HepG2 (cell line): ENCODE results near the gene CMIP. TPM values are rescaled to one million over a fixed set of nuclear protein-coding genes. Genes with fewer than 3 reads are reported as not detected.
A peak's percentile ranks its signal among the peaks of the same experiment; 100 is the strongest.

Source experiments
- CBX2 ChIP-seq, 2 experiments: fragments of 200-600 bp in 1 of 2; sonication (generic); formaldehyde crosslinking in 1 of 2; IDR thresholded peaks; 2 replicates each; pipeline versions ENCODE4 v1.7.0 to v1.8.1; 2018 to 2022; ENCODE audit warnings: low read depth in 2 of 2, low read length in 1 of 2, mild to moderate bottlenecking in 1 of 2, missing genetic modification reagents in 1 of 2
- FLYWCH1 ChIP-seq: sonication (generic); formaldehyde crosslinking; IDR thresholded peaks from 2 replicates; pipeline ENCODE4 v1.8.1; 2023; ENCODE audit warnings: mild to moderate bottlenecking, missing genetic modification reagents
- STAG1 ChIP-seq: sonication (generic); formaldehyde crosslinking; IDR thresholded peaks from 2 replicates; pipeline ENCODE4 v1.4.0; 2020; ENCODE audit warnings: missing genetic modification reagents
- ZNF33A ChIP-seq: sonication (generic); formaldehyde crosslinking; IDR thresholded peaks from 2 replicates; pipeline ENCODE4 v1.5.1; 2020; ENCODE audit warnings: missing genetic modification reagents, mild to moderate bottlenecking, moderate library complexity, borderline replicate concordance
- ZNF407 ChIP-seq: sonication (generic); formaldehyde crosslinking; IDR thresholded peaks from one replicate; pipeline ENCODE4 v1.5.1; 2020; ENCODE audit warnings: mild to moderate bottlenecking, missing genetic modification reagents; ENCODE audit errors: not compliant biosample characterization
- ZNF530 ChIP-seq: sonication (generic); formaldehyde crosslinking; IDR thresholded peaks from 2 replicates; pipeline ENCODE4 v1.5.0; 2020; ENCODE audit warnings: low read depth, mild to moderate bottlenecking, missing genetic modification reagents
- polyA plus RNA-seq, 8 experiments: library from polyadenylated mRNA; depleted of rRNA in 3 of 8; stranded (reverse) in 7 of 8; unstranded in 1 of 8; fragments of >200 nt; fragmentation: Illumina TruSeq in 4 of 8; extraction: Trizol in 4 of 8; gene quantifications; 2 replicates each; pipeline versions ENCODE4 v1.2.1 to v1.2.3, GENCODE V29; 2011 to 2016; ENCODE audit warnings: low read depth in 4 of 8, missing spikeins in 1 of 8, mixed read lengths in 1 of 8; ENCODE audit not compliant: insufficient read depth in 1 of 8
- total RNA-seq, 5 experiments: library from RNA; depleted of rRNA; stranded (reverse); fragments of >200 nt; fragmentation: Illumina TruSeq; extraction: Trizol; gene quantifications; 2 replicates each; pipeline ENCODE4 v1.2.3, GENCODE V29; 2016; ENCODE audit warnings: low read depth in 1 of 5
- TF ChIP-seq, protein P1 (sequence below): sonication (generic); formaldehyde crosslinking; IDR thresholded peaks from 2 replicates; pipeline ENCODE4 v1.8.0; 2022; ENCODE audit warnings: missing genetic modification reagents, mild to moderate bottlenecking, inconsistent platforms, borderline replicate concordance
- TF ChIP-seq, protein P2 (sequence below): sonication (generic); formaldehyde crosslinking; IDR thresholded peaks from 2 replicates; pipeline ENCODE4 v1.4.0; 2020; ENCODE audit warnings: missing genetic modification reagents
- TF ChIP-seq, protein P3 (sequence below): sonication (generic); formaldehyde crosslinking; IDR thresholded peaks from 2 replicates; pipeline ENCODE4 v1.5.0; 2020; ENCODE audit warnings: mild to moderate bottlenecking, missing genetic modification reagents, borderline replicate concordance

CMIP gene
- total and polyA plus RNA-seq, 2 of the 13 experiments (the other 11 are each of a cell fraction or from before 2014, with no cell fraction given), result 10.9 to 18.1 TPM

- TF ChIP-seq ZNF407 (CRISPR knock-in tag) (no peak), FLYWCH1 (CRISPR knock-in tag) (no peak), ZNF530 (no peak), STAG1 (peak; percentile 55), ZNF33A (no peak), CBX2 (IDR thresholded peaks at IDR 0.05; ENCODE audit: low read depth, low read length) (no peak), CBX2 (CRISPR knock-in tag; IDR thresholded peaks at IDR 0.05; ENCODE audit: low read depth) (no peak)
- TF ChIP-seq, protein P1, sequence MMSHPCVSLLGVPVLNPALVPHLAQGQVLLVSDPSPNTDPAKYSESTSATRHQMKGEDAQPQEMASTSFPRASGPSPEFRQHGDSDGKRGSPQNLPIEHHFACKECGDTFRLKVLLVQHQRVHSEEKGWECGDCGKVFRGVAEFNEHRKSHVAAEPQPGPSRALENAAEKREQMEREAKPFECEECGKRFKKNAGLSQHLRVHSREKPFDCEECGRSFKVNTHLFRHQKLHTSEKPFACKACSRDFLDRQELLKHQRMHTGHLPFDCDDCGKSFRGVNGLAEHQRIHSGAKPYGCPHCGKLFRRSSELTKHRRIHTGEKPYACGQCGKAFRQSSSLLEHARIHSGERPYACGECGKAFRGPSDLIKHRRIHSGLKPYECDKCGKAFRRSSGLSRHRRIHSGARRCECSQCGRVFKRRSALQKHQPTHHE (CRISPR knock-in tag), result no peak
- TF ChIP-seq, protein P2, sequence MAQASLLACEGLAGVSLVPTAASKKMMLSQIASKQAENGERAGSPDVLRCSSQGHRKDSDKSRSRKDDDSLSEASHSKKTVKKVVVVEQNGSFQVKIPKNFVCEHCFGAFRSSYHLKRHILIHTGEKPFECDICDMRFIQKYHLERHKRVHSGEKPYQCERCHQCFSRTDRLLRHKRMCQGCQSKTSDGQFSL (CRISPR knock-in tag), result no peak
- TF ChIP-seq, protein P3, sequence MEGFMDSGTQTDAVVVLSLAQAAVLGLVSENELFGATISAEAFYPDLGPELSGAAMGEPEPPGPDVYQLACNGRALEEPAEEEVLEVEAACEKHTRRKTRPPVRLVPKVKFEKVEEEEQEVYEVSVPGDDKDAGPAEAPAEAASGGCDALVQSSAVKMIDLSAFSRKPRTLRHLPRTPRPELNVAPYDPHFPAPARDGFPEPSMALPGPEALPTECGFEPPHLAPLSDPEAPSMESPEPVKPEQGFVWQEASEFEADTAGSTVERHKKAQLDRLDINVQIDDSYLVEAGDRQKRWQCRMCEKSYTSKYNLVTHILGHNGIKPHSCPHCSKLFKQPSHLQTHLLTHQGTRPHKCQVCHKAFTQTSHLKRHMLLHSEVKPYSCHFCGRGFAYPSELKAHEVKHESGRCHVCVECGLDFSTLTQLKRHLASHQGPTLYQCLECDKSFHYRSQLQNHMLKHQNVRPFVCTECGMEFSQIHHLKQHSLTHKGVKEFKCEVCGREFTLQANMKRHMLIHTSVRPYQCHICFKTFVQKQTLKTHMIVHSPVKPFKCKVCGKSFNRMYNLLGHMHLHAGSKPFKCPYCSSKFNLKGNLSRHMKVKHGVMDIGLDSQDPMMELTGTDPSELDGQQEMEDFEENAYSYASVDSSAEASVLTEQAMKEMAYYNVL, result no peak
Measured at GRCh38 chr16:81585785-81586184, 141.2 kb downstream of the CMIP start (continued).
